Measurements from ENCODE around the gene ACTL7A.

DNA sequence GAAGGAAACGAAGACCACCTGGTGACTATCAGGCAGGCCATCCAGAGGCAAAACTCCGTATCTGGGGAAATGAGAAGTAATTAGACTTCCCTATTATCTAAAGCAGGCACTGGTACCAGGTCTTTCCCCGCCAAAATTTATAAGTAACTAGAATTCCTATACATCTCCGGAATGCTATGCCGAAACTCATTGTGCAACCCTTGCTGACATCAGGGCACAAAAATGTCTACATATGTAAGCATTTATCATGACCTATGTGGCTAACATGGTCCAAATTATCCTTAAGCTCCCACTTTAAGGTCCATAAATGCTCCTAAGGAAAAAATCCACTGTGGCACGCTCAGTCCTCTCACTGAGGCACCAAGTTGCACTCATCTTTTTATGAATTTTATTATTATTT lies 24.0 kb upstream of the ACTL7A start:
- TF ChIP-seq POLR2A (IDR thresholded peaks at IDR 0.05; ENCODE audit: low read depth, low read length) (no peak), SPI1 (IDR thresholded peaks at IDR 0.05; ENCODE audit: low read depth, low read length) (no peak), POLR2AphosphoS5 (IDR thresholded peaks at IDR 0.05; ENCODE audit: low read depth, low read length) (no peak), TAF1 (IDR thresholded peaks at IDR 0.05; ENCODE audit: low read depth, low read length) (no peak), POU2F2 (IDR thresholded peaks at IDR 0.05; ENCODE audit: low read depth, low read length) (no peak), PAX5 (IDR thresholded peaks at IDR 0.05; ENCODE audit: insufficient read depth, low read length, severe bottlenecking) (no peak)

Data from GM12891 (cell line).